M059J (cell line): ENCODE measurements around the gene RAB13. TPM values are rescaled to one million over a fixed set of nuclear protein-coding genes. Genes with fewer than 3 reads are reported as not detected.
"Not testable (repeated sequence)": the region's sequence is repeated elsewhere in the genome, so short reads cannot be mapped to it uniquely, and the experiment has no call there.

Experiments
- DNase-seq: peaks from one replicate; pipeline ENCODE4 v3.0.0-alpha.2; 2012; ENCODE audit warnings: low read depth
- total RNA-seq: library from RNA; depleted of rRNA; stranded (reverse); fragments of >200 nt; shearing (Covaris generic); gene quantifications from 2 replicates; pipeline ENCODE4 v1.2.3, GENCODE V29; 2014; rRNA removed

The RAB13 gene
- 36.7 and 45.6 TPM in 2 replicates for total RNA-seq

DNA sequence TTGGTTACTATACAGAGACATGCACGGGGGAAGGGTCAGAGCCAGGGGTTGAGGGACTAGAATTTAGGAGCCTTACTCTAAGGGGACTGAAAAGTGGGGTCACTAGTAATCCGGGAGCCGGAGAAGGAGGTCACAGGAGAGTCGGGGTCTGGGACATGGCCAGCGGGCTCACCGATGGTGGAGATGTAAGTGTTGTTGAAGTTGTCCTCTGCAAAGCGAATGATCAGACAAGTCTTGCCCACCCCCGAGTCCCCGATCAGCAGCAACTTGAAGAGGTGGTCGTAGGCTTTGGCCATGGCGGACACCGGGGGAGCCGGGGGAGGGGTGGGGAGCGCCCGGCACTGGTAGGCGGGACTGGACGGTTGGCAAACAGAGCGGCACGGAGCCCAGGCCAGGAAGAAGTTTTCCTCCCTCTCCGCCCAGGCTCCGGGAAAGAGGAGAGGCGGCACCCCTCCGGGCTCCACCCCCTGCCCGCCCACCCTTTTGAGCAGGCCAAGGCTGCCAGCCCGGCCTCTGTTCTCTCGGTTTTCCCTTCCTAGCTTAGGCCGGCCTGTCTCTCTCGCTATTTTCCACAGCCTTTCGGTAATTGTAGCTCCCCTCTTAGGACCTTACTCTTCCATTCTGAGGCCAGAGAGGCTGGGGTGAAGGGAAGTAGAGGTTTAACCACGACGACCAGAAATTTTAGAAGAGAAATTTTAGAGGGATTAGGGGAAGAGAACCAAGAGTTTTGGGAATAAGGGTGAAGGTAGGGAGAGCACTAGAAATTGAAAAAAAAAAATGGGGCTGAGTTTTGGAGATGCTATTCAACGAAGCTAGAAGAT, at the start of gene RAB13:
RAB13 (minus strand) TSS at position 399 of the 821 bp plus-strand sequence; CDS start at position 296, 103 bp downstream.
- peak; percentile 86 for DNase-seq

DNA sequence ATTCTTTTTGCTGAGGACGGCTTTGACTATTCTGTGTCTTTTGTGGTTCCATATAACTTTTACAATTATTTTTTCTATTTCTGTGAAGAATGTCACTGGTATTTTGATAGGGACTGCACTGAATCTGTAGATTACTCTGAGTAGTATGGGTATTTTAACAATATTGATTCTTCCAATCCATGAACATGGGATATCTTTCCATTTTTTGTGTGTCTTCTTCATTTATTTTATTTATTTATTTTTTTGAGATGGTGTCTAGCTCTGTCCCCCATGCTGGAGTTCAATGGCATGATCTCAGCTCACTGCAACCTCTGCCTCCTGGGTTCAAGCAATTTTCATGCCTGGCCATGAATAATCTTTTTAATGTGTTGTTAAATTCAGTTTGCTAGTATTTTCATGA, 47.6 kb upstream of the RAB13 start:
- DNase-seq: not testable (repeated sequence)

DNA sequence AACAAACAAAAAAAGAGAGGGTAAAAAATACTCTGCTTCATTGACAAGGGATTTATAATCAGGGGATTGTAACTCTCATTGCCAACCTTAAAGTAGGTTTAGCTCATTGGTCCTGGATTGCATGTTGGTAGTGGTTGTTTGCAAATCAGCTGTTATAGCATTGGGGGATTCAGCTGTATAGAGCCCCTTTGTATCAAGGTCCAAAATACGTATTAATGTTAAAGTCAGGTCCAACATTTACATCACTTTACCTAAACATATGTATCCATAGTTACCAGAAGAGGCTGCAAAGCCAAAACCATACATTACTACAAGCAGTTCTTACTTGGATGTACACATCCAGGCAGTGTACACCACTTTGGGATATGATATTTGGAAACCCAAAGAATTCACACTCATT, 33.8 kb upstream of the RAB13 start:
- DNase-seq: no peak

DNA sequence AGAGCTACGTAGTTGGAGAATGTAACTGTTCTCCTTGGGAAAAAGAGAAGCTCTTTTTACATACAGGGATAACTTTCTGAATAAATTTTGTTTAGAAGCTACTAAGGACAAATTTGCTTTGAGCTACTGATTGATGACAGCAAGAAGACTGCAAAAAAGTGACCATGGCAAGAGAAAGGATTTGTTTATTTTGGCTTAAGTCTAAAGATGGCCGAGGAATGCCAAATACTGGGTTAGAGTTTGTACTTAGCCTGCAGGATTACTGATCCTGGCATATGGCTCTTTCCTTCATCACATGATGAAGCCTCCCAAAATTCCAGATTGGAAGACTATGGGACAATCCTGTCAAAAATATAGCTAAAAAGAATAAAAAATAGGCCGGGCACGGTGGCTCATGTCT, 33.1 kb upstream of the RAB13 start:
- no peak for DNase-seq

DNA sequence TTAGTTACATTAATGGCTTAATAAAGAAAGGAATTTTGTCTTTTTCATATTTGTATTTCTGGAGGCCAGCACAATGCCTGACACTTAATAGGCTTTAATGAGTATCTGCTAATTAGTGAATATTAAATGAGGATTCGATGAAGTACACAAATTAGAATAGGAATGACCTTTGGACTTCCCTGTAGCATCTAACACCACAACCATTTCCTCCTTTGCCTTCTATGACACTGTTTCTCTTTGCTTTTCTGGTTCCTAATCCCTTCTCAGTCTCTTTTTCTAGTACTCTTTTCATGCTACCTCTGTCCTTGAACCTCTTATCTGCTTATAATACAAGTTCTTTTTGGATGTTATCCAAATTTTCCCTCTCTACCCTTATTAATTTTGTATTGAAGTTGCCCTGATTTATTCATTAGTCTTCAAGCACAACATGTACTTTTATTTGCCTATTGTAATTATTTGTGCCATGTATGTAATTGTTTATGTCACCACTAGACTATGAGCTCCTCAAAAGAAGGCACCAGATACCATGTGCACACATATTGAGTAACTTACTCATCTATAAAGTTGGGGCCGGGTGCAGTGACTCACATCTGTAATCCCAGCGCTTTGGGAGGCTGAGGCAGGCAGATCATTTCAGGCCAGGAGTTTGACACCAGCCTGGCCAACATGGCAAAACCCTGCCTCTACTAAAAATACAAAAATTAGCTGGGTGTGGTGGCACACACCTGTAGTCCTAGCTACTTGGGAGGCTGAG, 28.2 kb upstream of the RAB13 start:
- DNase-seq: peak; percentile 49

DNA sequence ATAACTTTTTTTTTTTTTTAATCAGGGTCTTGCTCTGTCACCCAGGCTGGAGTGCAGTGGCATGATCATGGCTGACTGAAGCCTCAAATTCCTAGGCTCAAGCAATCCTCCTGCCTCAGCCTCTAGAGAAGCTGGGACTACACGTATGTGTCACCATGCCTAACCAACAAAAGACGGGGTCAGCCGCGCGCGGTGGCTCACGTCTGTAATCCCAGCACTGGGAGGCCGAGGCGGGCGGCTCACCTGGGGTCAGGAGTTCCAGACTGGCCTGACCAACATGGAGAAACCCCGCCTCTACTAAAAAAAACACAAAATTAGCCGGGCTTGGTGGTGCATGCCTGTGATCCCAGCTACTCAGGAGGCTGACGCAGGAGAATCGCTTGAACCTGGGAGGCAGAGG, 26.4 kb upstream of the RAB13 start:
- not testable (repeated sequence) for DNase-seq

DNA sequence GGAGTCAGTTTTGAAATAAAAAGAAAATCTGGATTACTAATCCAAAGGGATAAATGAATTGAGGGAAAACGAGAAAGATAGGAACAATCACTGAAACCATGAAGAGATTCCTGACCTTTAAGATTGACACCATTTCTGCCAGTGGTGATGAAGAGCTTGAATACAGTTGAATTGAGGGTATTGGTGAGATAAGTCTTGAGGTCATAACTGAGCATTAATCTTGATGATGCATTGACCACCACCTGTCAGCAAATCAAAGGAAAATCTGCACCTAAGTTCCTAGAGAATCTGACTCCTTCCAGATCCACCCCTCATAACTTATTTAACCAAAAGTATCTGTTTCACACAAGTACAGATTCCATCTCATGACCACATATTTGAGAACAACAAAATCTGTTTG, 26.0 kb upstream of the RAB13 start:
- no peak for DNase-seq

DNA sequence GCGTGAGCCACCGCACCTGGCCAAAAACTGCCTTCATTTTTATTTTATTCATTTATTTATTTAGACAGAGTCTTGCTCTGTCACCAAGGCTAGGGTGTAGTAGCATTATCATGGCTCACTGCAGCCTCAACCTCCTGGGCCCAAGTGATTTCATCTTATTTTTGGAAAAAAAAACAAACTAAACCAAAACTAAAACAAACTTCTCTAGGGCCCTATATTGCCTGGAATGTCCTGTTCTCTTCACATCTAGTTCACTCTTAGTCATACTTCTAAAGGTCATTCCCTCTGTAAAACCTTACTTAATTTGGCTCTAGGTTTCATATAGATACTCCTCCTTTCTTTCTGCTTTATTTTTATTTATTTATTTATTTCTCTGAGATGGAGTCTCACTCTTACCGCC, 20.0 kb upstream of the RAB13 start:
- peak; percentile 65 for DNase-seq

DNA sequence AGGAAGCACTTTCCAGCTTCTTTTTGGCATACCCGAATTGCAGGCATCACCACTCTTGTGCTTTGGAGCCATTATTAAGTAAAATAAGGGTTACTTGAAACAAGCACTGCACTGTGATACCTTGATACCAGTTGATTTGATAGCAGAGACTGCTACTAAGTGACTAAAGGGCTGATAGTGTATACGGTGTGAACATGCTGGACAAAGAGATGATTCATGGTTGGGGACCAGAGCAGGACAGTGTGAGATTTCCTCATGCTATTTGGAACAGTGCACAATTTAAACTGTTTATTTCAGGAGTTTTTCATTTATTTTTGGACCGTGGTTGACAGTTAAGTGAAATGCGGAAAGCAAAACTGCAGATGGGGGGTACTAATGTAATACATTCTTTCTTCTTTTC, 14.3 kb upstream of the RAB13 start:
- no peak for DNase-seq

DNA sequence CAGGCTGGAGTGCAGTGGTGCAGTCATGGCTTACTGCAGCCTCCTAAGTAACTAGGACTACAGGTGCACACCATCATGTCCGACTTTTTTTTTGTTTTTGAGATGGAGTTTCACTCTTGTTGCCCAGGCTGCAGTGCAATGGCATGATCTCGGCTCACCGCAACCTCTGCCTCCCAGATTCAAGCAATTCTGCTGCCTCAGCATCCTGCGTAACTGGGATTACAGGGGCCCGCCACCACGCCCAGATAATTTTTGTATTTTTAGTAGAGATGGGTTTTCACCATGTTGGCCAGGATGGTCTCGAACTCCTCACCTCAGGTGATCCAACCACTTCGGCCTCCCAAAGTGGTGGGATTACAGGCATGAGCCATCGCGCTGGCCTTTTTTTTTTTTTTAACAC, 10.7 kb upstream of the RAB13 start:
- not testable (repeated sequence) for DNase-seq

DNA sequence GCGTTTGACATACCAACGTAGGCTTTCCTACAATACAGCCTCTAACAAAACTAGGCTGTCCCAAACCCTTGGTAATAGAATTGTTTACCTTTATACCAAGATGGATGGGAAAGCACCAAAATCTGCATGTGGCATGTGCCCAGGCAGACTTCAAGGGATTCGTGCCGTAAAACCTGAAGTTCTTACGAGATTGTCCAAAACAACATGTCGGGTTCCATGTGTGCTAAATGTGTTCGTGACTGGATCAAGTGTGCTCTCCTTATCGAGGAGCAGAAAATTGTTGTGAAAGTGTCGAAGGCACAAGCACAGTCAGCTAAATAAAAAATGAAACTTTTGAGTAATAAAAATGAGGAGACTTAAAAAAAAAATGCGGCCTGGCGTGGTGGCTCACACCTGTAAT, 9.5 kb upstream of the RAB13 start:
- no peak for DNase-seq

DNA sequence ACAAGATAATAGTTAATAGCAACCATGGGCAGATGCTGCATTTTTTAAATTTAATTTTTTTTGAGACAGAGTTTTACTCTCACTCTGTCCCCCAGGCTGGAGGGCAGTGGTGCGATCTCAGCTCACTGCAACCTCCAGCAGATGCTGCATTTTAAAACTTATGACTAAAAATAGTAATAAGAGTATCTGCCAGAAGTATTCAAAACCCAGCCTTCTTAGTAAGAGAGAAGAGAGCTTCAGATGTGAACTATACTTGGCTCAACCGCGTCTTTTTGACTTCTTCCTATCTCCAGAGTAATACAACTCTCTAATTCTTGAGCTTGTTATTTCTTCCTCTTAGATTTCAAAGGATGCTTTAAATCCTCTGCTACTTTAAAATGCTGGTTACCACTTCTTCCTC, 9.1 kb upstream of the RAB13 start:
- DNase-seq: no peak

DNA sequence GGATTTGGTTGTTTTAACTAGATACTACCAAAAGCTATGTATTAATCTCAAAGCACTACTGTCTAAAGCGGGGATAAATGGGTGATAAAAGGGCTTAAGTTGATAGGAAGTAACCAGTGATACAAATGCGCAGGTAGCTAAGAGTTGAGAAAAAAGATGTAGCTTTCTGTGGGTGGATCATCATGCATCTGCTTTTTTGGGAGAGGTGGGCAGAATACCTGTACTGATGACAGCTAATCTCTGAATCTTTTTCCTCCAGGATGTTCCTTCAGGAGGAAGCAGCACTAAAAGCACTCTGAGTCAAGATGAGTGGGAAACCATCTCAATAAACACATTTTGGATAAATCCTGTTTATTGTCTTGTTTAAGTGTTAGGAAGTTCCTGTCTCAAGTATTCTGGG, 5.7 kb upstream of the RAB13 start:
- DNase-seq: no peak

DNA sequence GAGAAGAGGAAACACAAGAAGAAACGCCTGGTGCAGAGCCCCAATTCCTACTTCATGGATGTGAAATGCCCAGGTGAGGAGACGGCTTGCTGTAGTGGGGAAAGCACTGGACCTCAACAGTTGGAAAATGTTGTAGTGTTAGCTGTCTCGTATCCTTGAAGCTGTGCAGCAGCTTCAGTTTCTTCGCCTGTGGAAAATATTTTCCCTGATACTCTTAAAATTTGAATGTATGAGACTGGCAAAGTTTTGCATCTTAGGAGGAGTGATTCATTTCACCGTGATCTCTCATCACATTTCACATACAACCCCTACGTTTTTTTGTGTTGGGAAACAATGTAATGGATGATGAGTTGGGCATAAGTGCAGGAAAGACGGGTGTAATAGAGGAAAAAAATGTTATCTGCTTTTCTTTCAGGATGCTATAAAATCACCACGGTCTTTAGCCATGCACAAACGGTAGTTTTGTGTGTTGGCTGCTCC, 5.1 kb upstream of the RAB13 start:
- DNase-seq: no peak

DNA sequence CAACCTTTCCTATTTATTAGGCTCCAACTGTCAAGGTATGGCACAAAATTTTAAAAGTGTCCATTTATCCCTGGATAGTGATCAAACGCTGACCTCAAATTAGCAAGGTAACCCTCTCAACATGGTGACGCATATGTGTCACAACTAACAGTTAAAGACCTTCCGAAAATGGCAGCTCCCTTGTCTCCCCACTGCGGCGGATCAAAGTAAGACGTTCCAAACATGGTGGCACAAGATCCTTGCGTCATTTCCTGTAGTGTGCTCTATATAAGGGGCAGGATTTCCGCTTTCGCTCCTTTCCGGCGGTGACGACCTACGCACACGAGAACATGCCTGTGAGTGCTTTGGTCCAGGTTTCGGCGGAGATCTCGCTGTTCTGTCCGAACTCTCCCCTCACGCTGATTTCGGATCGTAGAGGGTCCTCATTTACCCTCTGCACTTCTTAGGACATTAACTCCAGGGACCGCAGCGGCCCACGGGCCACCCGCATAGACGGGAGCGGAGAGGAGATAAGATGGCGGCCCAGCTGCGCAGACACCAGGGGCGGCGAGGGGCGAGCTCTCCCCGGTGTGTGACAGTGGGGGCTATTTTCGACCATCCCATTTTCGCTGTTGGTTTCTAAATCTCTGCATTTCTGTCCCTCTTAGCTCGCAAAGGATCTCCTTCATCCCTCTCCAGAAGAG, 4.5 kb upstream of the RAB13 start, which contains the start of gene RPS27:
RPS27 (plus strand) TSS at position 295 of the 683 bp plus-strand sequence; CDS start at position 330, 35 bp downstream.
- peak; percentile 98 for DNase-seq

DNA sequence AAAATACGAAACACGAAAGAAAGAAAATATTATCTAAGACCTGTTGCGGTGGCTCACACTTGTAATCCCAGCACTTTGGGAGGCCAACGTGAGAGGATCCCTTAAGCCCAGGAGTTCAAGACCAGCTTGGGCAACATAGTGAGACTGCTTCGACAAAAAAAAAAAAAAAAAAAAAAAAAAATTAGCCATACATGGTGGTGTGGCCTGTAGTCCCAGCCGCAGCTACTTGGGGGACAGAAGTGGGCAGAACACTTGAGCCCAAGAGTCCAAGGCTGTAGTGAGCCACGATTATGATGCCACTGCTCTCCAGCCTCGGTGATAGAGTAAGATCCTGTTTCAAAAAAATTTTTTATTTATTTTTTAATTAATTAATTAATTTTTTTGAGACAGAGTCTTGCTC, 1.5 kb upstream of the RAB13 start:
- no peak for DNase-seq

DNA sequence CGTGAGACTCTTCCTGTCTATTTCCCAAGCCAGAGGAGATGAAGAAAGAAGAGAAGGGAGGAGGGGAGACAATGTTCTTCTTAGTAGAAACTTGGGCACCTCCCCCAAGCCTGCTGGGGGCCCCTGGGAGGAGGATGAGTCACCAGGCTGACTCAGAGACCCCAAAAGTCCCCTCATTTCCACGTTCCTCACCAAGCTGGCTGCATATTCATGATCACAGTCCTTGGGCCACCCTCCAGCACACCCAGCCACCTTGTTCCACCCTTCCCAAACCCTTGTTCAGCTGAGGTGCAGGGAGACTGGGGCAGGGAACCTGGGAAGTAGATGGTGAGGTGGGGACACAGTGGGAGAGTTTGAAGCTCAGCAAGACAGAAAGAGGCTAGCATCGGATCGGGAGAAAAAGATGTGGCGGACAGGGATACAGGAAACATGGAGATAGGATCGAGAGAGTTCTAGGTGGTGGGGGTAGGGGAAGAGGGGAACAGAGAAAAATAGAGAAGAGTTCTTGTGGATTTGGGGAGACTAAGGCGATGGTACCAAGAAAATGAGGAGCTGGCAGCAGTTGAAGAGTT, 712 bp downstream of the RAB13 start:
- peak; percentile 74 for DNase-seq

DNA sequence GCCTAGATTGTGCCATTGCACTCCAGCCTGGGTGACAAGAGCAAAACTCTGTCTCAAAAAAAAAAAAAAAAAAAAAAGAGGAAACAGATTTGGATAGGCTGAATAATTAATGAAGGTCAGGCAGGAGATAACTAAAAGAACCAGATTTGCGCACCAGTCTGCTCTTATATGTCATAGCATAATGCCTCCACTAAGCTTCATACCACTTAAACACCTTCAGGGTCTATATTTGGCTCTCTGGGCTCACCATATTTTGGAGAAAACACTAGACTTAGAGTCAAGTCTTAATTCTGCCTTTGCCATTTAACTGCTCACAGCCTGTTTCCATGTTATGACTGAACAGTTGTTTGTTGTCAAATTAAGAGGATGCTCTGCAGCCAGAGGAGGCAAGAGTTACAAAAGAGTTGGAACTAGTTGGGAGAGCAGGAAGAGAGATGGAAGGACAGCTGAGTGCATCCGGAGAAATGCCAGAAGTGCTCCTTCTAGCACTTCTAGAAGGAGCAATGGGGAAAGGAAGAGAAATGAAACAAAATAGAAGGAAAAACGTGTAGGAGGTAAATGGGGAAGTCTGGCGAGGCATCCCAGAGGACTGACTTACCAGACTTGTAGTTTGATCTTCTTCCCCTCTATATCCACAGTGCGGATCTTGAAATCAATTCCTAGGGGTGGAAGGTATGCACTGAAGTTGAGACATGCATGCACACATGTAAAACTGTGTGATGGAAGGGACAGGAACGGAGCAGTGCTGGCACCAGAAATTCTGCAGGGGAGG, 1.8 kb downstream of the RAB13 start:
- DNase-seq: no peak

DNA sequence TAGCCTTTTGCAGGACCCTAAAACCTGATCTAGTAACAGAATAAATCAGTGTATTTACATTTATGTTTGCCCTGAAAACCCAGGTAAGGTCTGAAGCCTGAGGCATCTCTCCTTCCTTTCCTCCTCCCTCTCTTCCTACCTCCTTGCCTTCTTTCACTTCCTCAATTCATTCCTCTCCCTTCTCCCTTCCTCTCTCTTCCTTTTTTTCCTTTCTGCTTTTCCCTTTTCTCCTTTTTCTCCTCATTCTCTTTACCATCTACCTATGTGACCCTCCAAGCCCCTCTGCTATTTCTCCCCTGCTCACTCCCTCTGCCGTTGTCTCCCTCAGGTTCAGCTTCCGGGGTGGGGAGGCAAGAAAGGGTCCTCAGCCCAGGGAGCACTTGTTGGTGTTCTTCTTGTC, 4.4 kb downstream of the RAB13 start:
- DNase-seq: not testable (repeated sequence)

DNA sequence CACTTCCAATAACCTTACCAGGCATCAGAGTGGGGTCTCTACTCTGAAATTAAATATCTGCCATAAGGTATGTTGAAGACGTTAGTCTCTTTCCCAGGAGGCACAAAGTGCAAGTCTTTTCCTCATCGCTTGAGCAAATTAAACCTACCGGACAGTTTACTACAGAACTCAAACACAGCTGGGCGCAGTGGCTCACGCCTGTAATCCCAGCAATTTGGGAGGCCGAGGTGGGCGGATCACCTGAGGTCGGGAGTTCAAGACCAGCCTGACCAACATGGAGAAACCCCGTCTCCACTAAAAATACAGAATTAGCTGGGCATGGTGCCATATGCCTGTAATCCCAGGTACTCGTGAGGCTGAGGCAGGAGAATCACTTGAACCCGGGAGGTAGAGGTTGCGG, 7.0 kb downstream of the RAB13 start:
- not testable (repeated sequence) for DNase-seq

DNA sequence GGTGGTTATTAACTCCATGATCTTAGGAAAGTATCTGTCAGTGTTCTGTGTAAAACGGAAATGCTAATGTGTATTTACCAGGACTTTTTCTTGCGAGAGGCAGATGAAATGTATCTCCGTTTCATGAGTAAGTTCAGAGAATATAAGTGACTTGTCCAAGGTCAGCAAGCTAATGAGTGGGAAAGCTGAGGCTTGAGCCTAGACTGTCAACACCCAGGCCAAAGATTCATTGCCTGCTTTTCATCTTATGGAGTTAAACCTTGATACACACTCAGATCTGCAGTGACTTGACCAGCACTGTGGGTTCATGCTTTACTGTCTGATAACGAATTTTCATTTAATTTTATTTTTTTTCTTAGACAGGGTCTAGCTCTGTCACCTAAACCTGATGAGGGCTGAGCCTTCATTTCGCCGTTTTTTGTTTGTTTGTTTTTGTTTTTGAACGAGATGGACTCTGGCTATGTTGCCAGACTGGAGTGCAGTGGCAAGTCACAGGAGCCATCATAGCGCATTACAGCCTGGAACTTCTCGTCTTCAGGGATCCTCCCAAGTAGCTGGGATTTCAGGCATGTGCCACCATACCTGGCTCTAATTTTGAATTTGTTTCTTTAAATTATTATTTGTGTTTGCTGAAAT, 7.7 kb downstream of the RAB13 start:
- DNase-seq: no peak
